ENCODE measurements around the gene ARSG.
"Not testable (repeated sequence)": the region's sequence is repeated elsewhere in the genome, so short reads cannot be mapped to it uniquely, and the experiment has no call there.

The ARSG gene

GRCh38 chr17:68276339-68276738 lies 15.0 kb upstream of the ARSG start:
- not testable (repeated sequence) for FAIRE-seq; DNase-seq (ENCODE audit: insufficient read length, low spot score)

GRCh38 chr17:68277807-68278206 lies 13.5 kb upstream of the ARSG start:
- no peak for FAIRE-seq

GRCh38 chr17:68281965-68282364 lies 9.3 kb upstream of the ARSG start:
- FAIRE-seq; DNase-seq (ENCODE audit: insufficient read length, low spot score): not testable (repeated sequence)

More at GRCh38 chr17:68277807-68278206, 13.5 kb upstream of the ARSG start:
- no peak for DNase-seq (ENCODE audit: insufficient read length, low spot score)

- FAIRE-seq (peak; percentile 83), DNase-seq (ENCODE audit: insufficient read length, low spot score) (peak; percentile 49)
Measured at GRCh38 chr17:68288375-68288774, 2.9 kb upstream of the ARSG start.

GRCh38 chr17:68288804-68289203 lies 2.5 kb upstream of the ARSG start:
- no peak for FAIRE-seq
- peak; percentile 22 for DNase-seq (ENCODE audit: insufficient read length, low spot score)

GRCh38 chr17:68289473-68289872 lies 1.8 kb upstream of the ARSG start:
- no peak for DNase-seq (ENCODE audit: insufficient read length, low spot score)
- peak; percentile 42 for FAIRE-seq

- no peak for DNase-seq (ENCODE audit: insufficient read length, low spot score)
- peak; percentile 62 for FAIRE-seq
Measured at GRCh38 chr17:68289936-68290267, 1.4 kb upstream of the ARSG start.

GRCh38 chr17:68290268-68290954 lies 884 bp upstream of the ARSG start:
- no peak for DNase-seq (ENCODE audit: insufficient read length, low spot score)
- peak; percentile 70 for FAIRE-seq

- peak; percentile 84 for FAIRE-seq
Measured at GRCh38 chr17:68291836-68292688, 767 bp downstream of the ARSG start.

GRCh38 chr17:68292689-68293040 lies 1.4 kb downstream of the ARSG start:
- FAIRE-seq (no peak), DNase-seq (ENCODE audit: insufficient read length, low spot score) (no peak)

More at GRCh38 chr17:68291836-68292688, 767 bp downstream of the ARSG start:
- peak; percentile 88 for DNase-seq (ENCODE audit: insufficient read length, low spot score)

- FAIRE-seq = no peak
- DNase-seq (ENCODE audit: insufficient read length, low spot score) = no peak
Measured at GRCh38 chr17:68293490-68294195, 2.3 kb downstream of the ARSG start.

- no peak for FAIRE-seq
- DNase-seq (ENCODE audit: insufficient read length, low spot score) = no peak
Measured at GRCh38 chr17:68294196-68294555, 2.9 kb downstream of the ARSG start.

GRCh38 chr17:68294617-68295016 lies 3.3 kb downstream of the ARSG start:
- FAIRE-seq (no peak), DNase-seq (ENCODE audit: insufficient read length, low spot score) (no peak)

GRCh38 chr17:68295086-68295485 lies 3.8 kb downstream of the ARSG start:
- DNase-seq (ENCODE audit: insufficient read length, low spot score) = no peak
- FAIRE-seq = no peak

- DNase-seq (ENCODE audit: insufficient read length, low spot score) (no peak), FAIRE-seq (no peak)
Measured at GRCh38 chr17:68296217-68297191, 5.2 kb downstream of the ARSG start.

- FAIRE-seq (no peak), DNase-seq (ENCODE audit: insufficient read length, low spot score) (no peak)
Measured at GRCh38 chr17:68297195-68297594, 5.9 kb downstream of the ARSG start.

- DNase-seq (ENCODE audit: insufficient read length, low spot score) (no peak), FAIRE-seq (no peak)
Measured at GRCh38 chr17:68298601-68299000, 7.3 kb downstream of the ARSG start.

- no peak for FAIRE-seq
- DNase-seq (ENCODE audit: insufficient read length, low spot score) = no peak
Measured at GRCh38 chr17:68299817-68300216, 8.5 kb downstream of the ARSG start.

- FAIRE-seq (no peak), DNase-seq (ENCODE audit: insufficient read length, low spot score) (no peak)
Measured at GRCh38 chr17:68301438-68301959, 10.2 kb downstream of the ARSG start.

- DNase-seq (ENCODE audit: insufficient read length, low spot score) = no peak
Measured at GRCh38 chr17:68302066-68302564, 10.8 kb downstream of the ARSG start.

More at GRCh38 chr17:68302066-68302564, 10.8 kb downstream of the ARSG start:
- no peak for FAIRE-seq
